Uterus (tissue), 4 donors: ENCODE data around the gene NHS. TPM values are rescaled to one million over a fixed set of nuclear protein-coding genes. Genes with fewer than 3 reads are reported as not detected.

ENCODE experiments used
- DNase-seq, 2 donors: peaks; one replicate each; pipeline ENCODE4 v3.0.0-alpha.2; 2019 to 2020
- H3K27ac ChIP-seq, 2 donors: fragments of 200-600 bp; sonication (generic); 1 replicate in 1 of 2; 2 replicates in 1 of 2; pipeline ENCODE4 v1.5.1; 2016 to 2018
- H3K27me3 ChIP-seq, 2 donors: fragments of 200-600 bp; sonication (generic); one replicate each; pipeline ENCODE4 v1.5.1; 2018 to 2019; ENCODE audit warnings: control low read depth in 1 of 2
- H3K36me3 ChIP-seq, 2 donors: fragments of 200-600 bp; sonication (generic); one replicate each; pipeline ENCODE4 v1.5.1; 2019; ENCODE audit warnings: control low read depth in 1 of 2
- H3K4me1 ChIP-seq, 2 donors: fragments of 200-600 bp; sonication (generic); one replicate each; pipeline ENCODE4 v1.5.1; 2018 to 2019; ENCODE audit warnings: control low read depth in 1 of 2
- H3K4me3 ChIP-seq, 2 donors: fragments of 200-600 bp; sonication (generic); 1 replicate in 1 of 2; 2 replicates in 1 of 2; pipeline ENCODE4 v1.5.1; 2018 to 2019; ENCODE audit warnings: mild to moderate bottlenecking in 1 of 2
- H3K9me3 ChIP-seq, 2 donors: fragments of 200-600 bp; sonication (generic); one replicate each; pipeline ENCODE4 v1.5.1; 2019; ENCODE audit warnings: control low read depth in 1 of 2
- POLR2A ChIP-seq, 2 donors: fragments of 450-650 bp; IDR thresholded peaks; one replicate each; pipeline ENCODE4 v1.6.1; 2016; ENCODE audit warnings: antibody characterized with exemption in 2 of 2, mild to moderate bottlenecking in 1 of 2, moderate library complexity in 1 of 2
- intact Hi-C: fragments of 100-400 bp; cut with DNase I; formaldehyde crosslinking; loops from one replicate; pipeline ENCODE4 v1.15.1; 2023; ENCODE audit warnings: low total_unique reads
- total RNA-seq, 4 donors: library from RNA; depleted of rRNA in 3 of 4; stranded (reverse); fragments of >200 nt in 3 of 4; gene quantifications; one replicate each; pipeline versions ENCODE4 v1.1.0 to v1.2.4, GENCODE V29; 2014 to 2023
- TF ChIP-seq, protein P1 (sequence below), 4 experiments: fragments of 200-600 bp in 2 of 4; fragments of 450-650 bp in 2 of 4; sonication (generic) in 2 of 4; IDR thresholded peaks; one replicate each; pipeline ENCODE4 v1.5.1; 2016 to 2019; ENCODE audit warnings: antibody characterized with exemption in 4 of 4, mild to moderate bottlenecking in 2 of 4, moderate library complexity in 1 of 4
- donor health status: DM: yes; HTN: yes; CAD: no.

The NHS gene
- total RNA-seq, 4 donors from 2014 or later = 3.5 to 14.3 (median 9.5) TPM

DNA sequence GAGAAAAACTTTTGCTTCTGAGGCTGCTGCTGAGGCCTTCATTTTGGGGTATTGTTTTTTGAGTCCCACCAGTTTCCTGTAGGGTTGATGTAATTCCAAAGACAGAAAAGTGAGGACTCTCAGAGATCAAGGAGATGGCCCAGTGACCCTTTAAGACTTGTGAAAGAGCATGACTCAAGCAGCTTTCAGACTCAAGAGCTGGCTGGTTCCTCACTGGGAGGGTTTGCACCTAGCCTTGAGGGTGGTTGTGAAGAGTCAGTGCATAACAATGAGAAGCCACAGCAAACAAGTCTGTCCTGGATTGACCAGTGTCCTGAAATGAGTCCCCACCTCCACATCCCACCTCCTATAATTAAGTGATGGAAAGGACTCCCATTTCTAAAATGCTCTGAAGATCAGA lies 89.2 kb downstream of the NHS start:
- Histone ChIP-seq H3K27me3 (no peaks in the 10 kb centered on the region), H3K9me3 (no peaks in the 10 kb centered on the region), H3K27ac (no peak overlapping the region), H3K36me3 (no peaks in the 10 kb centered on the region), H3K4me1 (no peaks in the 10 kb centered on the region), H3K4me3 (no peak overlapping the region)
- DNase-seq = no peak
- intact Hi-C loops = no loop called here
- no peak for TF ChIP-seq POLR2A (IDR thresholded peaks at IDR 0.05)
- TF ChIP-seq, protein P1, sequence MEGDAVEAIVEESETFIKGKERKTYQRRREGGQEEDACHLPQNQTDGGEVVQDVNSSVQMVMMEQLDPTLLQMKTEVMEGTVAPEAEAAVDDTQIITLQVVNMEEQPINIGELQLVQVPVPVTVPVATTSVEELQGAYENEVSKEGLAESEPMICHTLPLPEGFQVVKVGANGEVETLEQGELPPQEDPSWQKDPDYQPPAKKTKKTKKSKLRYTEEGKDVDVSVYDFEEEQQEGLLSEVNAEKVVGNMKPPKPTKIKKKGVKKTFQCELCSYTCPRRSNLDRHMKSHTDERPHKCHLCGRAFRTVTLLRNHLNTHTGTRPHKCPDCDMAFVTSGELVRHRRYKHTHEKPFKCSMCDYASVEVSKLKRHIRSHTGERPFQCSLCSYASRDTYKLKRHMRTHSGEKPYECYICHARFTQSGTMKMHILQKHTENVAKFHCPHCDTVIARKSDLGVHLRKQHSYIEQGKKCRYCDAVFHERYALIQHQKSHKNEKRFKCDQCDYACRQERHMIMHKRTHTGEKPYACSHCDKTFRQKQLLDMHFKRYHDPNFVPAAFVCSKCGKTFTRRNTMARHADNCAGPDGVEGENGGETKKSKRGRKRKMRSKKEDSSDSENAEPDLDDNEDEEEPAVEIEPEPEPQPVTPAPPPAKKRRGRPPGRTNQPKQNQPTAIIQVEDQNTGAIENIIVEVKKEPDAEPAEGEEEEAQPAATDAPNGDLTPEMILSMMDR (IDR thresholded peaks at IDR 0.05) = no peak

DNA sequence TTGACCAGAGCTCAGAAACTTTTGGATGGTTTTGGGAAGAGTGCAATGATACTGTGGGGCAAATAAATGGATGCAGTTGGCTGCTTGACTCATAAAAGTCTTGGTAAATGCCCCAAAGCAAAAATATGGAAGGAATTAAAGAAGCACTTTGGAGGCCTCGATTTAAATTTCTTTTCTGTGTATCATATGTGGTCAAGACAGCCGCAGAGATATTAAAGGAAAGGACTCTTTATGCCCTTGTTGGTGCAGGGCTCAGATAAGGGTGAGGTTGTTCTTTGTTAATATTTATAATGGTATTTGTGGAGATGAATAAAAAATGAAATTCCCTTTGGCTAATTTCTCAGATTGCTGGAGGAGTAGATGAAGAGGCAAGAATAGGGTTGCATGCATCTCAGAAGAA lies 90.2 kb downstream of the NHS start:
- H3K9me3 ChIP-seq = no peaks in the 10 kb centered on the region
- no peaks in the 10 kb centered on the region for H3K36me3 ChIP-seq
- no peak for DNase-seq
- H3K27me3 ChIP-seq = no peaks in the 10 kb centered on the region
- TF ChIP-seq POLR2A (IDR thresholded peaks at IDR 0.05) = no peak
- TF ChIP-seq, protein P1 (IDR thresholded peaks at IDR 0.05) = no peak
- intact Hi-C loops = no loop called here
- no peak overlapping the region for H3K27ac ChIP-seq
- H3K4me1 ChIP-seq = no peaks in the 10 kb centered on the region
- no peak overlapping the region for H3K4me3 ChIP-seq

DNA sequence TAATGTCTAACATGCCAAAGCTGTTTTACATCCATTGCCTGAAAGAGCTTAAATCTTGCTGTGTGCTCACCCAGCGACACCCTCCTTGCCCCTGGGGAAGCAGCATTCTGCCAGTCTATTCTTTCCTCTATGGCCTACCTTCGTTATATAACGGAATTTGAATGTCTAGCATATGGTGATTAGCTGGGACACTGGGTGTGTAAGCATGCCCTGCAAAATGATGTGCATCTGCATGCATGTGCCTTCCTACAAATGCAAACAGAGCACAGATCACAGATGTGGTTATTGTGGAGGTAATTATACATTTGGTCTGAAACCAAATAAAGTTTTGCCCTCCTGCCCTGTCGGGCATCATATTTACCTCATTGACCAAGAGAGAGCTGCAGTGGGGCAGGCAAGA lies 90.8 kb downstream of the NHS start:
- no peak for DNase-seq
- Histone ChIP-seq H3K4me1 (no peaks in the 10 kb centered on the region), H3K4me3 (no peak overlapping the region), H3K27me3 (no peaks in the 10 kb centered on the region), H3K27ac (no peak overlapping the region), H3K36me3 (no peaks in the 10 kb centered on the region), H3K9me3 (no peaks in the 10 kb centered on the region)
- TF ChIP-seq, protein P1 (IDR thresholded peaks at IDR 0.05) = no peak
- no peak for TF ChIP-seq POLR2A (IDR thresholded peaks at IDR 0.05)
- intact Hi-C loops = no loop called here

DNA sequence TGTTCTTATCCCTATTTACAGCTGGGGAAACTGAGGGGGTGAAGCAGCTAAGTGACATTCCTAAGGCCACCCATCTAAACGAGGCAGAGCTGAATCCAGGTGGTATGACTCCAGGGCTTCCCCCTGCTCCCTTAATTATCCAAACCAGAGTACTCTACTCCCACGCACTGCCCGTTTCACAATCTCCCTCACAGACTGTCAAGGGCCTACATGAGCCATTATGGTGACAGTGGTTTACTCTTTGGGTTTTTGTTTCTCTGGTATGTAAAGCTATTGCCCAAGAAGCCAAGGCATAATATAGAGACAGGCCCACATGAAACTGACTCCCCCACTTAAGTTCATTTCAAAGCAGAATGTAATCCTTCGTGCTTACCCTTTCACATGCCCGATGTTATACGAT lies 95.1 kb downstream of the NHS start:
- Histone ChIP-seq H3K36me3 (no peaks in the 10 kb centered on the region), H3K4me3 (no peak overlapping the region), H3K9me3 (no peaks in the 10 kb centered on the region), H3K4me1 (no peaks in the 10 kb centered on the region), H3K27ac (no peak overlapping the region), H3K27me3 (no peaks in the 10 kb centered on the region)
- peak in 1 of 2 donors; percentile 28 for DNase-seq
- intact Hi-C loops = no loop called here
- no peak for TF ChIP-seq POLR2A (IDR thresholded peaks at IDR 0.05)
- TF ChIP-seq, protein P1 (IDR thresholded peaks at IDR 0.05) = no peak

DNA sequence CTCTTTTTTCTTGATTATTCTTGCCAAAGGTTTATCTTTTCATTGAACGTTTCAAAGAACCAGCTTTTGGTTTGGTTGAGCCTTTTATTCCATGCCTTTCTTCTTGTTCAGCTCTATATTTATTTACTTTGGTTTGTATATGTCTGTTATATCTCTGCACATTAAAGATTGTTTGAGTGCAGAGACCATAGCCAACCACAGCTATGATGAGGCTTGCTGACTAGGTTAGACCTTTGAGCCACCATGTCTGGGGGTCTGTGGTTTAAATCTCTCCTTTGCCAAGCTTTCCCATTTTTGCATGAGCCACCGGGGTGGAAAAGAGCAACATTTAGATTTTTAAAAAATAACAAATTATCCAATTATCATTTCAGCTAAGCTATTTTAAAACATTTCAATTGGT lies 96.1 kb downstream of the NHS start:
- intact Hi-C loops = no loop called here
- Histone ChIP-seq H3K9me3 (no peaks in the 10 kb centered on the region), H3K36me3 (no peaks in the 10 kb centered on the region), H3K27ac (no peak overlapping the region), H3K27me3 (no peaks in the 10 kb centered on the region), H3K4me1 (peaks cover 0 to 2% of the 10 kb centered on the region in 2 donors), H3K4me3 (no peak overlapping the region)
- DNase-seq = no peak
- TF ChIP-seq, protein P1 (IDR thresholded peaks at IDR 0.05) = no peak
- TF ChIP-seq POLR2A (IDR thresholded peaks at IDR 0.05) = no peak
